ENCODE data around the gene DNAH14.

- TF ChIP-seq ZNF114 (CRISPR knock-in tag; IDR thresholded peaks at IDR 0.05) (no peak), CTCF (conservative IDR thresholded peaks at IDR 0.05; ENCODE audit: low read depth in 2 of 2) (no peak), EZH2phosphoT487 (IDR thresholded peaks at IDR 0.05; ENCODE audit: unreplicated experiment) (no peak), POLR2AphosphoS5 (IDR thresholded peaks at IDR 0.05; ENCODE audit: low read depth) (no peak), CREB1 (CRISPR knock-in tag; IDR thresholded peaks at IDR 0.05; ENCODE audit: low read depth) (no peak)
These were observed 29.3 kb upstream of the DNAH14 start for GRCh38 chr1:224900062-224900630.

All from GM23338 (cell line).